DOHH2 (cell line): ENCODE measurements around the gene ERG28.

Experiments used
- CTCF ChIP-seq: fragments of 200-600 bp; sonication (generic); IDR thresholded peaks from one replicate; pipeline ENCODE4 v1.5.1; 2014; ENCODE audit warnings: antibody characterized with exemption, mild to moderate bottlenecking, low read depth, low read length; ENCODE audit not compliant: poor library complexity, severe bottlenecking
- EZH2phosphoT487 ChIP-seq: fragments of 200-600 bp; sonication (generic); IDR thresholded peaks from 2 replicates; pipeline ENCODE4 v1.6.1; 2017; ENCODE audit warnings: borderline replicate concordance, mild to moderate bottlenecking, antibody characterized with exemption, low read length, moderate library complexity, mixed read lengths

- TF ChIP-seq CTCF, result no peak
- no peak for TF ChIP-seq EZH2phosphoT487
Measured at GRCh38 chr14:75703467-75703866, 42.8 kb upstream of the ERG28 start.
